Erythroblast (primary cell): ENCODE data around the gene CRACR2A.

Experiments used
- GATA1 ChIP-seq: IDR thresholded peaks from 2 replicates; pipeline ENCODE4 v1.6.1; 2011; ENCODE audit warnings: low read depth, mild to moderate bottlenecking, control low read depth, low read length, moderate library complexity
- POLR2A ChIP-seq: IDR thresholded peaks from 2 replicates; pipeline ENCODE4 v1.6.1; 2011; ENCODE audit warnings: mild to moderate bottlenecking, low read length

GRCh38 chr12:3752741-3753486 is at the start of gene CRACR2A:
- peak; percentile 28 for TF ChIP-seq POLR2A
- no peak for TF ChIP-seq GATA1
